Calu3 (cell line): Measurements from ENCODE around the gene ZNF888. TPM values are rescaled to one million over a fixed set of nuclear protein-coding genes. Genes with fewer than 3 reads are reported as not detected.

ENCODE experiments used
- BruUV-seq: library from RNA; stranded (reverse); fragments of 400-500 nt; replicated peaks from 2 replicates; lab custom pipeline; 2021; lab: Mats Ljungman, UMichigan
- CTCF ChIA-PET: fragments of 300-600 bp; sonication (Branson Sonifier 250); formaldehyde crosslinking; loops from one replicate; lab custom pipeline; 2022; ENCODE audit warnings: antibody characterized with exemption; lab: Charles Lee
- DNase-seq: peaks from one replicate; pipeline ENCODE4 v3.0.0; 2022
- H3K27ac Mint-ChIP-seq: one replicate; pipeline ENCODE4 v1.8.0; 2022; ENCODE audit warnings: mixed read lengths; ENCODE audit not compliant: unreplicated experiment
- H3K27me3 Mint-ChIP-seq: one replicate; pipeline ENCODE4 v1.8.0; 2022; ENCODE audit warnings: mixed read lengths; ENCODE audit not compliant: unreplicated experiment
- H3K36me3 Mint-ChIP-seq: one replicate; pipeline ENCODE4 v1.8.0; 2022; ENCODE audit warnings: mild to moderate bottlenecking, moderate library complexity, mixed read lengths; ENCODE audit not compliant: insufficient read depth, unreplicated experiment
- H3K4me1 Mint-ChIP-seq: one replicate; pipeline ENCODE4 v1.8.0; 2022; ENCODE audit warnings: mild to moderate bottlenecking, low read depth, mixed read lengths; ENCODE audit not compliant: unreplicated experiment
- H3K4me3 Mint-ChIP-seq: one replicate; pipeline ENCODE4 v1.8.0; 2022; ENCODE audit warnings: mild to moderate bottlenecking, low read depth, moderate library complexity, mixed read lengths; ENCODE audit not compliant: unreplicated experiment
- H3K9me3 Mint-ChIP-seq: one replicate; pipeline ENCODE4 v1.8.0; 2022; ENCODE audit warnings: low read depth, mixed read lengths; ENCODE audit not compliant: unreplicated experiment
- intact Hi-C: fragments of 100-400 bp; cut with micrococcal nuclease; formaldehyde crosslinking; loops from one replicate; pipeline ENCODE4 v1.10.0; 2022; ENCODE audit not compliant: unreplicated experiment
- total RNA-seq: library from RNA; stranded (reverse); gene quantifications from 2 replicates; pipeline ENCODE4 v1.2.3, GENCODE V29; 2022
- TF ChIP-seq, protein P1 (sequence below): fragments of 200-600 bp; IDR thresholded peaks from one replicate; pipeline ENCODE4 v1.8.0; 2022; ENCODE audit warnings: antibody characterized with exemption; ENCODE audit not compliant: unreplicated experiment

The ZNF888 gene
- total RNA-seq, 1 experiment from 2014 or later: 25.5 TPM

DNA sequence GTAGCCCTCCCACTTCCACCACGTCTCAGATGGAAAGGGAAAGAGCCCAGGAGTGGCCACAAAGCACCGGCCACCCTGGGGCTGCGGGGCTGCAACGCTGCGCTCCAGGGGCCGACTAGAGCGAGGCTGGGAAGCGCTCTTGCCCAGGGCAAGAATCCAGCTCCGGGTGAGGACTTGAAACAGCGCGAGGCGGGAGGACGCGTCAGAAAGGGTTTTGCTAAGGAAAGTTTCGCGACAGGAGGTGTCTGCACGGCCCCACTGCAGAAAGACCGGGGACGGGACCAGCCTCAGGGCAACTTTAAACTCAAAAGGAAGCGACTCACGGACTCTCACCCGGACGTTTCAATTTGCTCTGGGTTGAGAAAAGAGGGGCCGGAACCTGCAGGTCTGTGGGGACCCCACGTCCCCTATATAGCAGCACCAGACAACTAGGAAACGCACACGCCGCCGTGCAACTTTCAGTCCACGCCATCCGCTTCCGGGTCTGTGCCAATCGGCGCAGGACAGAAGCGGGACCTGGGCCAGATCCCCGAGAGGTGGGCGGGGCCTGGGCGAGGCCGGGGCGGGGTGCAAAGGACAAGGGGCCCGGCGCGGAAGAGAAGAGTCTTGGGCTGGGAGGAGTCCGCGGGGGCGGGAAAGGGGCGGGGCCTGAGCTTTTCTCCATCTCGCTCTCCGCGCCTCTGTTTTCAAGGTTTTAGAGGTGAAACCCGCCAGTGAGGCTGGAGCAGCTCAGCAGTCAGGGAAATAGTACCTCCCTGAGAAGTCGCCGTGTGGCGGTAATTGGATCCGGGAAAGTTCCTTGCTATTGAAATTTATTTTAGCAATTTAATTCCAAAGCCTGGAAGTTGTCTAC is 39.4 kb upstream of the ZNF888 start, which contains the start of gene ZNF816:
Gene ZNF816, minus strand, starts transcription at position 488 of the 853 bp plus-strand sequence. CDS start 6,792 bp downstream, outside the sequence.
- no peaks in the 10 kb centered on the region for H3K27me3 Mint-ChIP-seq
- CTCF ChIA-PET: interaction anchor here (0.7 kb wide), 1 partner anchor 77 kb away, joined by 4 read pairs; no protein-coding TSS in a partner anchor
- no TSS peak for BruUV-seq
- intact Hi-C loops: loop anchor here (5.0 kb wide), 1 partner anchor 40 kb away; the partner anchor contains the start of gene ZNF888
- peak within 1 kb of the TSS; percentile 86 for H3K27ac Mint-ChIP-seq
- peak within 1 kb of the TSS; percentile 95 for H3K4me3 Mint-ChIP-seq
- H3K4me1 Mint-ChIP-seq: no peaks in the 10 kb centered on the region
- TF ChIP-seq, protein P1, sequence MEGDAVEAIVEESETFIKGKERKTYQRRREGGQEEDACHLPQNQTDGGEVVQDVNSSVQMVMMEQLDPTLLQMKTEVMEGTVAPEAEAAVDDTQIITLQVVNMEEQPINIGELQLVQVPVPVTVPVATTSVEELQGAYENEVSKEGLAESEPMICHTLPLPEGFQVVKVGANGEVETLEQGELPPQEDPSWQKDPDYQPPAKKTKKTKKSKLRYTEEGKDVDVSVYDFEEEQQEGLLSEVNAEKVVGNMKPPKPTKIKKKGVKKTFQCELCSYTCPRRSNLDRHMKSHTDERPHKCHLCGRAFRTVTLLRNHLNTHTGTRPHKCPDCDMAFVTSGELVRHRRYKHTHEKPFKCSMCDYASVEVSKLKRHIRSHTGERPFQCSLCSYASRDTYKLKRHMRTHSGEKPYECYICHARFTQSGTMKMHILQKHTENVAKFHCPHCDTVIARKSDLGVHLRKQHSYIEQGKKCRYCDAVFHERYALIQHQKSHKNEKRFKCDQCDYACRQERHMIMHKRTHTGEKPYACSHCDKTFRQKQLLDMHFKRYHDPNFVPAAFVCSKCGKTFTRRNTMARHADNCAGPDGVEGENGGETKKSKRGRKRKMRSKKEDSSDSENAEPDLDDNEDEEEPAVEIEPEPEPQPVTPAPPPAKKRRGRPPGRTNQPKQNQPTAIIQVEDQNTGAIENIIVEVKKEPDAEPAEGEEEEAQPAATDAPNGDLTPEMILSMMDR: no peak
- peak; percentile 97 for DNase-seq
- H3K9me3 Mint-ChIP-seq: peaks cover 14% of the 10 kb centered on the region
- H3K36me3 Mint-ChIP-seq: peaks cover 41% of the 10 kb centered on the region

DNA sequence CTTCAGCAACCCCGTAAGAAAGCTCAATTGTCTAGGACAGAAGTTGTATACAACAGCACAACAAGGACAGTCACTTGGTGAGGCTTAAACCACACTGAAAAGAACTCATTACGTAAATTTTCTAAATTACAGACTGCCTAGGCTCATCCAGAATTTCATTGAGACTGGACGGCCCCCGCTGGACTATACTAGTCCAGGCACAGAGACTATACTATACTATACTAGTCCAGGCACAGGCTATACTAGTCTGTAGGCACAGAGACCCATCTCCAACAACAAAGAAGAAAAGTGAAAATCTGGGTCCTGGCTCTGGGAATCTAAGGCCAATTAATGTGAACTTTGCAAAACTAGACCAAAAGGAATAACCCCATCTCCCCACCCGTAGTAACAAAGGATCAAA is 38.8 kb upstream of the ZNF888 start:
- Mint-ChIP-seq H3K27me3 (no peaks in the 10 kb centered on the region), H3K36me3 (peaks cover 46% of the 10 kb centered on the region), H3K9me3 (peaks cover 15% of the 10 kb centered on the region), H3K27ac (peak overlapping the region; percentile 86), H3K4me3 (peak overlapping the region; percentile 95), H3K4me1 (no peaks in the 10 kb centered on the region)
- TF ChIP-seq, protein P1: no peak
- CTCF ChIA-PET: interaction anchor here (0.7 kb wide), 1 partner anchor 78 kb away, joined by 4 read pairs; no protein-coding TSS in a partner anchor
- no peak for DNase-seq
- BruUV-seq: no TSS peak
- intact Hi-C loops: loop anchor here (5.0 kb wide), 1 partner anchor 40 kb away; the partner anchor contains the start of gene ZNF888

DNA sequence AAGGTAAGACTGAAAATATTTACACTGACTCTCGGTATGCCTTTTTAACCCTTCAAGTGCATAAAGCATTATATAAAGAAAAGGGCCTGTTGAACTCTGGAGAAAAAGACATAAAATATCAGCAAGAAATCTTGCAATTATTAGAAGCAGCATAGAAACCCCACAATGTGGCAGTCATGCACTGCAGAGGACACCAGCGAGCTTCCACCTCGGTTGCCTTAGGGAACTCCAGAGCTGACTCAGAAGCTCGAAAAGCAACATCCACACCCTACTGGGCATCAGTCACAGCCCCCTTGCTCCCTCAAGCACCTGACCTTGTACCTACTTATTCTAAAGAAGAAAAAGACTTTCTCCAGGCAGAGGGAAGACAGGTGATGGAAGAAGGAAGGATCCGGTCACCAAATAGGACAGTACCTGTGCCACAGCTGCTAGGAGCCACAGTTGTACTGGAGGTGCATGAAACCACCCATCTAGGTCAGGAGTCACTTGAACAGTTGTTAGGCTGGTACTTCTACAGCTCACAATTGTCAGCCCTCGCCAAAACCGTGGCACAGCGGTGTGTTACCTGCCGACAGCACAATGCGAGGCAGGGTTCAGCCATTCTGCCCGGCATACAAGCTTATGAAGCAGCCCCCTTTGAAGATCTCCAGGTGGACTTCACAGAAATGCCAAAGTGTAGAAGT is 36.5 kb upstream of the ZNF888 start:
- H3K4me3 Mint-ChIP-seq: no peak overlapping the region
- H3K9me3 Mint-ChIP-seq: peaks cover 19% of the 10 kb centered on the region
- intact Hi-C loops: loop anchor here (5.0 kb wide), 1 partner anchor 37 kb away; the partner anchor contains the start of gene ZNF888
- TF ChIP-seq, protein P1: no peak
- H3K27ac Mint-ChIP-seq: no peak overlapping the region
- BruUV-seq: no TSS peak
- H3K4me1 Mint-ChIP-seq: no peaks in the 10 kb centered on the region
- H3K36me3 Mint-ChIP-seq: peaks cover 69% of the 10 kb centered on the region
- no peaks in the 10 kb centered on the region for H3K27me3 Mint-ChIP-seq
- DNase-seq: no peak
- CTCF ChIA-PET: no interaction called here

DNA sequence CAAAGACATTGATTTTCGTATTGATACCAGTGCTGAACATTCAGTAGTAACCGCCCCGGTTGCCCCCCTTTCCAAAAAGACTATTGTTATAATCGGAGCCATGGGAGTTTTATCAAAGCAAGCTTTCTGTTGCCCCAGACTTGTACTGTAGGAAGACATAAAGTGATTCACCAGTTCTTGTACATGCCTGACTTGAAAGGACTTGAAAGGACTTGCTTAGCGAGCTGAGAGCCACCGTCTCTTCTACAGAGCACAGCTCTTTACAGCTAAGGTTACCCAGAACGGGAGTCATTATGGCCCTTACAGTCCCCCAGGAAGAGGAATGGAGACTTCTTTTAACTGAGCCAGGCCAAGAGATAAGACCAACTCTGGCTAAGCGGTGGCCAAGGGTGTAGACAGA is 34.4 kb upstream of the ZNF888 start:
- H3K27me3 Mint-ChIP-seq: no peaks in the 10 kb centered on the region
- CTCF ChIA-PET: no interaction called here
- no TSS peak for BruUV-seq
- DNase-seq: no peak
- peaks cover 76% of the 10 kb centered on the region for H3K36me3 Mint-ChIP-seq
- TF ChIP-seq, protein P1: no peak
- H3K9me3 Mint-ChIP-seq: peaks cover 17% of the 10 kb centered on the region
- H3K4me1 Mint-ChIP-seq: no peaks in the 10 kb centered on the region
- intact Hi-C loops: no loop called here
- H3K4me3 Mint-ChIP-seq: no peak overlapping the region
- no peak overlapping the region for H3K27ac Mint-ChIP-seq
